HCT116 (cell line): ENCODE data around the gene F2RL2. TPM values are rescaled to one million over a fixed set of nuclear protein-coding genes. Genes with fewer than 3 reads are reported as not detected.

Experiments used
- ATAC-seq: fragments of 200-7000 bp; cut with Tn5 transposase; 2 replicates; pipeline ENCODE4 v1.9.1; 2020; ENCODE audit warnings: mild to moderate bottlenecking, moderate library complexity
- BruUV-seq: library from RNA; stranded (reverse); fragments of 400-500 nt; replicated peaks from 2 replicates; lab custom pipeline; 2021; lab: Mats Ljungman, UMichigan
- CTCF ChIA-PET: fragments of 300-600 bp; sonication (Branson Sonifier 250); formaldehyde crosslinking; loops from one replicate; lab custom pipeline; 2021; ENCODE audit warnings: antibody characterized with exemption; lab: Charles Lee
- POLR2A ChIA-PET: fragments of 300-600, 350-600 bp; sonication (Branson Sonifier 250); formaldehyde crosslinking; loops from one replicate; lab custom pipeline; 2021; ENCODE audit warnings: antibody characterized with exemption; lab: Charles Lee
- RAD21 ChIA-PET, 2 experiments: fragments of 300-600 bp; sonication (Branson Sonifier 250); formaldehyde crosslinking; loops; one replicate each; lab custom pipeline; 2023; ENCODE audit warnings: low total read pairs in 2 of 2; ENCODE audit not compliant: uncharacterized antibody in 2 of 2, unreplicated experiment in 2 of 2, low non-redundant PET in 1 of 2; lab: Charles Lee
- DNase-seq: peaks from one replicate; pipeline ENCODE4 v3.0.0-alpha.2; 2010; ENCODE audit warnings: low read depth, low spot score
- H2AFZ ChIP-seq: fragments of 200-600 bp; shearing (Covaris generic), sonication (generic); 2 replicates; pipeline ENCODE4 v1.6.1; 2017; ENCODE audit warnings: low read depth, mixed run types, mixed read lengths, antibody characterized with exemption, low read length; ENCODE audit not compliant: poor library complexity, severe bottlenecking
- H3K27ac ChIP-seq: 2 replicates; pipeline ENCODE4 v1.5.1; 2012; ENCODE audit warnings: low read depth, low read length
- H3K27me3 ChIP-seq: fragments of 200-600 bp; sonication (generic); 2 replicates; pipeline ENCODE4 v1.6.1; 2016; ENCODE audit warnings: mixed run types, low read length, mixed read lengths; ENCODE audit not compliant: insufficient read depth
- H3K36me3 ChIP-seq, 2 experiments: fragments of 200-500 bp in 1 of 2; fragments of 200-600 bp in 1 of 2; sonication (Bioruptor generic) in 1 of 2; sonication (generic) in 1 of 2; 2 replicates each; pipeline versions ENCODE4 v1.5.1 to v1.6.1; 2014 to 2016; ENCODE audit warnings: low read length in 2 of 2, inconsistent platforms in 1 of 2, mixed read lengths in 1 of 2, mixed run types in 1 of 2; ENCODE audit not compliant: insufficient read depth in 2 of 2, control insufficient read depth in 1 of 2
- H3K4me1 ChIP-seq, 2 experiments: fragments of 200-600 bp in 1 of 2; sonication (generic) in 1 of 2; 2 replicates each; pipeline versions ENCODE4 v1.5.1 to v1.6.1; 2012 to 2017; ENCODE audit warnings: low read length in 2 of 2, inconsistent platforms in 1 of 2, mild to moderate bottlenecking in 1 of 2, mixed read lengths in 1 of 2, mixed run types in 1 of 2, moderate library complexity in 1 of 2; ENCODE audit not compliant: insufficient read depth in 2 of 2, control insufficient read depth in 1 of 2
- H3K4me2 ChIP-seq: fragments of 200-600 bp; sonication (generic); 2 replicates; pipeline ENCODE4 v1.6.1; 2017; ENCODE audit warnings: mixed run types, low read length, mixed read lengths
- H3K4me3 ChIP-seq, 2 experiments: fragments of 200-600 bp in 1 of 2; sonication (generic) in 1 of 2; replicated peaks in 1 of 2; 2 replicates each; pipeline ENCODE4 v1.5.1; 2011 to 2016; ENCODE audit warnings: low read length in 2 of 2, control low read depth in 1 of 2, low read depth in 1 of 2, mild to moderate bottlenecking in 1 of 2, mixed read lengths in 1 of 2, mixed run types in 1 of 2
- H3K79me2 ChIP-seq: fragments of 200-600 bp; sonication (generic); 2 replicates; pipeline ENCODE4 v1.6.1; 2017; ENCODE audit warnings: mild to moderate bottlenecking, mixed run types, low read length, moderate library complexity, mixed read lengths; ENCODE audit not compliant: insufficient read depth
- H3K9ac ChIP-seq: fragments of 200-600 bp; sonication (generic); 2 replicates; pipeline ENCODE4 v1.6.1; 2016; ENCODE audit warnings: low read length, mixed read lengths
- H3K9me2 ChIP-seq: fragments of 200-600 bp; sonication (generic), shearing (Covaris generic); 2 replicates; pipeline ENCODE4 v1.6.1; 2017; ENCODE audit warnings: mixed run types, mild to moderate bottlenecking, moderate library complexity; ENCODE audit not compliant: insufficient read depth
- H3K9me3 ChIP-seq, 2 experiments: fragments of 200-500 bp in 1 of 2; fragments of 200-600 bp in 1 of 2; sonication (Bioruptor generic) in 1 of 2; sonication (generic) in 1 of 2; 2 replicates each; pipeline ENCODE4 v1.6.1; 2014 to 2017; ENCODE audit warnings: low read length in 2 of 2, mixed read lengths in 2 of 2, inconsistent platforms in 1 of 2, low read depth in 1 of 2, mild to moderate bottlenecking in 1 of 2, mixed run types in 1 of 2, moderate library complexity in 1 of 2; ENCODE audit not compliant: control insufficient read depth in 1 of 2, insufficient read depth in 1 of 2
- H4K20me1 ChIP-seq: fragments of 200-600 bp; sonication (generic), shearing (Covaris generic); 2 replicates; pipeline ENCODE4 v1.6.1; 2017; ENCODE audit warnings: mixed run types, mild to moderate bottlenecking, moderate library complexity; ENCODE audit not compliant: insufficient read depth
- ATF3 ChIP-seq: IDR thresholded peaks from 2 replicates; pipeline ENCODE4 v1.6.1; 2012
- CBX3 ChIP-seq: IDR thresholded peaks from 2 replicates; pipeline ENCODE4 v1.6.1; 2012; ENCODE audit warnings: low read depth
- CEBPB ChIP-seq: IDR thresholded peaks from 2 replicates; pipeline ENCODE4 v1.6.1; 2012; ENCODE audit warnings: low read depth
- CTCF ChIP-seq, 3 experiments: fragments of 200-600 bp in 1 of 3; sonication (generic) in 1 of 3; IDR thresholded peaks in 2 of 3; conservative IDR thresholded peaks in 1 of 3; 2 replicates each; pipeline ENCODE4 v1.5.1; 2012 to 2017; ENCODE audit warnings: low read depth in 2 of 3, low read length in 2 of 3, antibody characterized with exemption in 1 of 3, borderline replicate concordance in 1 of 3, control low read depth in 1 of 3, mild to moderate bottlenecking in 1 of 3, mixed read lengths in 1 of 3, mixed run types in 1 of 3, moderate library complexity in 1 of 3; ENCODE audit not compliant: insufficient read depth in 1 of 3
- EGR1 ChIP-seq: IDR thresholded peaks from 2 replicates; pipeline ENCODE4 v1.6.1; 2012; ENCODE audit warnings: low read depth
- ELF1 ChIP-seq: IDR thresholded peaks from 2 replicates; pipeline ENCODE4 v1.6.1; 2012; ENCODE audit warnings: low read depth, borderline replicate concordance
- EZH2phosphoT487 ChIP-seq: fragments of 200-600 bp; IDR thresholded peaks from 2 replicates; pipeline ENCODE4 v1.6.1; 2018; ENCODE audit warnings: antibody characterized with exemption, borderline replicate concordance
- FOSL1 ChIP-seq: IDR thresholded peaks from 2 replicates; pipeline ENCODE4 v1.6.1; 2012; ENCODE audit warnings: low read depth
- POLR2A ChIP-seq: IDR thresholded peaks from 2 replicates; pipeline ENCODE4 v1.7.0; 2011; ENCODE audit warnings: borderline replicate concordance; ENCODE audit not compliant: insufficient read depth, insufficient read length; ENCODE audit errors: extremely low read depth
- REST ChIP-seq: IDR thresholded peaks from 2 replicates; pipeline ENCODE4 v1.6.1; 2012; ENCODE audit warnings: low read depth
- SP1 ChIP-seq: IDR thresholded peaks from 2 replicates; pipeline ENCODE4 v1.6.1; 2012; ENCODE audit warnings: low read depth
- TCF7L2 ChIP-seq: IDR thresholded peaks from 2 replicates; pipeline ENCODE4 v1.7.0; 2011; ENCODE audit warnings: borderline replicate concordance, inconsistent platforms; ENCODE audit not compliant: insufficient read depth, insufficient read length; ENCODE audit errors: extremely low read depth
- YY1 ChIP-seq: IDR thresholded peaks from 2 replicates; pipeline ENCODE4 v1.6.1; 2011; ENCODE audit warnings: low read length, low read depth, moderate library complexity, mild to moderate bottlenecking; ENCODE audit not compliant: insufficient replicate concordance; ENCODE audit errors: extremely low read depth
- ZFX ChIP-seq: fragments of 450-650 bp; IDR thresholded peaks from 2 replicates; pipeline ENCODE4 v1.6.1; 2017
- ZNF274 ChIP-seq: fragments of 200-500 bp; sonication (Bioruptor generic); IDR thresholded peaks from 2 replicates; pipeline ENCODE4 v1.6.1; 2014; ENCODE audit warnings: mild to moderate bottlenecking, low read depth, low read length, inconsistent platforms
- intact Hi-C: fragments of 100-400 bp; cut with micrococcal nuclease; formaldehyde crosslinking; loops from 2 replicates; pipeline ENCODE4 v1.10.0; 2022
- total RNA-seq: library from RNA; stranded (reverse); gene quantifications from one replicate; pipeline ENCODE4 v1.2.1, GENCODE V29; 2021; ENCODE audit not compliant: unreplicated experiment
- TF ChIP-seq, protein P1 (sequence below): IDR thresholded peaks from 2 replicates; pipeline ENCODE4 v1.6.1; 2011; ENCODE audit warnings: mild to moderate bottlenecking, low read length, moderate library complexity; ENCODE audit not compliant: insufficient replicate concordance; ENCODE audit errors: extremely low read depth
- TF ChIP-seq, protein P2 (sequence below): IDR thresholded peaks from 2 replicates; pipeline ENCODE4 v1.6.1; 2012

The F2RL2 gene
- total RNA-seq, 1 experiment from 2014 or later, result 0.07 TPM

DNA sequence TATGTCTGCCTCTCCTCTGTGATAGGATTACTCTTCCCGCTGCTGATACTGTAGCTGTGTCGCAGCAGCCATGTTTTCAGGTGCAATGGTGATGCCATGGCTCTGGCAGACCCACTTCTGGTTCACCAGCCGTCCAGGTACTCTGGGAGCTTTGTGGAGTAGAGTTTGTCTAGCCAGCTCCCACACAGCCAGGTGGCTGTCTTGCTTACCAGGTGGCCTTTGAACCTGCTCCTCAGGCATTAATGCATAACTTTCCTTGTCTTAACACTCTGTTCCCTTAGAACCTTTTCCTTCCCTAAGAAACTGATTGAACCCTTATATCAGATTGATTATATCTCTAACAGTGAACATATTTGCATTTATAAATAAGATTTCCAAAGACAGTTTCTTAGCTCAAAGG, 42.2 kb downstream of the F2RL2 start:
- ATAC-seq (no peak), DNase-seq (no peak)
- no peaks in the 10 kb centered on the region for H3K79me2 ChIP-seq
- POLR2A ChIA-PET, result no interaction called here
- no peaks in the 10 kb centered on the region for H3K4me1 ChIP-seq
- no peak overlapping the region for H2AFZ ChIP-seq
- no peak overlapping the region for H3K9ac ChIP-seq
- CTCF ChIA-PET, result no interaction called here
- H4K20me1 ChIP-seq, result no peaks in the 10 kb centered on the region
- H3K4me2 ChIP-seq, result no peak overlapping the region
- BruUV-seq, result no TSS peak
- H3K4me3 ChIP-seq, result no peak overlapping the region
- TF ChIP-seq TCF7L2 (no peak), ZNF274 (no peak), REST (no peak), CBX3 (no peak), EGR1 (no peak), POLR2A (no peak), ELF1 (no peak), YY1 (no peak), CEBPB (no peak), SP1 (no peak), EZH2phosphoT487 (no peak), FOSL1 (no peak), CTCF (IDR thresholded peaks at IDR 0.05 in 2 of 3, conservative IDR thresholded peaks at IDR 0.05 in 1 of 3; ENCODE audit: borderline replicate concordance in 1 of 3, insufficient read depth in 1 of 3, low read depth in 2 of 3, low read length in 2 of 3) (no peak), ATF3 (no peak), ZFX (no peak)
- TF ChIP-seq, protein P1, sequence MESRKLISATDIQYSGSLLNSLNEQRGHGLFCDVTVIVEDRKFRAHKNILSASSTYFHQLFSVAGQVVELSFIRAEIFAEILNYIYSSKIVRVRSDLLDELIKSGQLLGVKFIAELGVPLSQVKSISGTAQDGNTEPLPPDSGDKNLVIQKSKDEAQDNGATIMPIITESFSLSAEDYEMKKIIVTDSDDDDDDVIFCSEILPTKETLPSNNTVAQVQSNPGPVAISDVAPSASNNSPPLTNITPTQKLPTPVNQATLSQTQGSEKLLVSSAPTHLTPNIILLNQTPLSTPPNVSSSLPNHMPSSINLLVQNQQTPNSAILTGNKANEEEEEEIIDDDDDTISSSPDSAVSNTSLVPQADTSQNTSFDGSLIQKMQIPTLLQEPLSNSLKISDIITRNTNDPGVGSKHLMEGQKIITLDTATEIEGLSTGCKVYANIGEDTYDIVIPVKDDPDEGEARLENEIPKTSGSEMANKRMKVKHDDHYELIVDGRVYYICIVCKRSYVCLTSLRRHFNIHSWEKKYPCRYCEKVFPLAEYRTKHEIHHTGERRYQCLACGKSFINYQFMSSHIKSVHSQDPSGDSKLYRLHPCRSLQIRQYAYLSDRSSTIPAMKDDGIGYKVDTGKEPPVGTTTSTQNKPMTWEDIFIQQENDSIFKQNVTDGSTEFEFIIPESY, result no peak
- TF ChIP-seq, protein P2, sequence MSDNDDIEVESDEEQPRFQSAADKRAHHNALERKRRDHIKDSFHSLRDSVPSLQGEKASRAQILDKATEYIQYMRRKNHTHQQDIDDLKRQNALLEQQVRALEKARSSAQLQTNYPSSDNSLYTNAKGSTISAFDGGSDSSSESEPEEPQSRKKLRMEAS, result no peak
- TF ChIP-seq, all 23 proteins: peak for 0
- H3K9me2 ChIP-seq, result no peaks in the 10 kb centered on the region
- H3K9me3 ChIP-seq, result no peaks in the 10 kb centered on the region
- no peak overlapping the region for H3K27ac ChIP-seq
- H3K36me3 ChIP-seq, result no peaks in the 10 kb centered on the region
- RAD21 ChIA-PET, result no interaction called here
- intact Hi-C loops, result no loop called here
- no peaks in the 10 kb centered on the region for H3K27me3 ChIP-seq
